Esophagus squamous epithelium (tissue), 4 donors: ENCODE measurements around the gene IMPG1.

ENCODE experiments used
- POLR2A ChIP-seq, 4 donors: fragments of 450-650 bp; IDR thresholded peaks; one replicate each; pipeline ENCODE4 v1.6.1; 2017; ENCODE audit warnings: antibody characterized with exemption in 4 of 4, mild to moderate bottlenecking in 4 of 4, moderate library complexity in 3 of 4
- TF ChIP-seq, protein P1 (sequence below), 6 experiments: fragments of 450-650 bp in 4 of 6; fragments of 200-600 bp in 2 of 6; sonication (generic) in 2 of 6; IDR thresholded peaks; one replicate each; pipeline ENCODE4 v1.5.1; 2016 to 2019; ENCODE audit warnings: antibody characterized with exemption in 6 of 6, mild to moderate bottlenecking in 4 of 6, moderate library complexity in 4 of 6

DNA sequence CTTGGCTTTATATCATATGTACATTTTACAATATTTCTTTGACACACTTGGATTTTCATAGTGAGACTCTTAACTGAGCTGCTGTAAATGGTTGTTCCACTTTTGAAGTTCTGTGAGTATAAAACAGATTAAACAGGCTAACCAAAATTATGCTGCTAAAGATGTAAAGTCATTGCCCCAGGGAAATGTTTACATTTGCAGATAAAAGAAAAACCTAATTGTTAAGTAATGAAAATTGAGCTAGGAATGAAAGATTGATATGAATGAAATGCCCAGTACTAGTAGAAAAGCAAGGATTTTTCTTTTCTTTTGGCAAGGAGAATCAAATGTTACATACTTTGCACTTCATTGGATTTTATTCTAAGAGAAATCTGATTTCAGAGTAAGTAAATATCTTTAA is 159.4 kb downstream of the IMPG1 start:
- TF ChIP-seq, protein P1, sequence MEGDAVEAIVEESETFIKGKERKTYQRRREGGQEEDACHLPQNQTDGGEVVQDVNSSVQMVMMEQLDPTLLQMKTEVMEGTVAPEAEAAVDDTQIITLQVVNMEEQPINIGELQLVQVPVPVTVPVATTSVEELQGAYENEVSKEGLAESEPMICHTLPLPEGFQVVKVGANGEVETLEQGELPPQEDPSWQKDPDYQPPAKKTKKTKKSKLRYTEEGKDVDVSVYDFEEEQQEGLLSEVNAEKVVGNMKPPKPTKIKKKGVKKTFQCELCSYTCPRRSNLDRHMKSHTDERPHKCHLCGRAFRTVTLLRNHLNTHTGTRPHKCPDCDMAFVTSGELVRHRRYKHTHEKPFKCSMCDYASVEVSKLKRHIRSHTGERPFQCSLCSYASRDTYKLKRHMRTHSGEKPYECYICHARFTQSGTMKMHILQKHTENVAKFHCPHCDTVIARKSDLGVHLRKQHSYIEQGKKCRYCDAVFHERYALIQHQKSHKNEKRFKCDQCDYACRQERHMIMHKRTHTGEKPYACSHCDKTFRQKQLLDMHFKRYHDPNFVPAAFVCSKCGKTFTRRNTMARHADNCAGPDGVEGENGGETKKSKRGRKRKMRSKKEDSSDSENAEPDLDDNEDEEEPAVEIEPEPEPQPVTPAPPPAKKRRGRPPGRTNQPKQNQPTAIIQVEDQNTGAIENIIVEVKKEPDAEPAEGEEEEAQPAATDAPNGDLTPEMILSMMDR (IDR thresholded peaks at IDR 0.05), result no peak
- TF ChIP-seq POLR2A (IDR thresholded peaks at IDR 0.05), result no peak
